C4-2B (cell line): ENCODE data around the gene TTLL8.
"Not testable (repeated sequence)": the region's sequence is repeated elsewhere in the genome, so short reads cannot be mapped to it uniquely, and the experiment has no call there.

Experiments used
- H3K27ac ChIP-seq: fragments of 450-650 bp; 2 replicates; pipeline ENCODE4 v1.5.1; 2017
- ZFX ChIP-seq: fragments of 450-650 bp; IDR thresholded peaks from 2 replicates; pipeline ENCODE4 v1.6.1; 2017
- TF ChIP-seq, protein P1 (sequence below): fragments of 450-650 bp; conservative IDR thresholded peaks from 2 replicates; pipeline ENCODE4 v1.5.1; 2017; ENCODE audit warnings: mild to moderate bottlenecking

Gene TTLL8

GRCh38 chr22:50087646-50088045, 29.5 kb upstream of the TTLL8 start:
- TF ChIP-seq, protein P1, sequence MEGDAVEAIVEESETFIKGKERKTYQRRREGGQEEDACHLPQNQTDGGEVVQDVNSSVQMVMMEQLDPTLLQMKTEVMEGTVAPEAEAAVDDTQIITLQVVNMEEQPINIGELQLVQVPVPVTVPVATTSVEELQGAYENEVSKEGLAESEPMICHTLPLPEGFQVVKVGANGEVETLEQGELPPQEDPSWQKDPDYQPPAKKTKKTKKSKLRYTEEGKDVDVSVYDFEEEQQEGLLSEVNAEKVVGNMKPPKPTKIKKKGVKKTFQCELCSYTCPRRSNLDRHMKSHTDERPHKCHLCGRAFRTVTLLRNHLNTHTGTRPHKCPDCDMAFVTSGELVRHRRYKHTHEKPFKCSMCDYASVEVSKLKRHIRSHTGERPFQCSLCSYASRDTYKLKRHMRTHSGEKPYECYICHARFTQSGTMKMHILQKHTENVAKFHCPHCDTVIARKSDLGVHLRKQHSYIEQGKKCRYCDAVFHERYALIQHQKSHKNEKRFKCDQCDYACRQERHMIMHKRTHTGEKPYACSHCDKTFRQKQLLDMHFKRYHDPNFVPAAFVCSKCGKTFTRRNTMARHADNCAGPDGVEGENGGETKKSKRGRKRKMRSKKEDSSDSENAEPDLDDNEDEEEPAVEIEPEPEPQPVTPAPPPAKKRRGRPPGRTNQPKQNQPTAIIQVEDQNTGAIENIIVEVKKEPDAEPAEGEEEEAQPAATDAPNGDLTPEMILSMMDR: no peak
- TF ChIP-seq ZFX: no peak
- H3K27ac ChIP-seq: no peak overlapping the region

DNA sequence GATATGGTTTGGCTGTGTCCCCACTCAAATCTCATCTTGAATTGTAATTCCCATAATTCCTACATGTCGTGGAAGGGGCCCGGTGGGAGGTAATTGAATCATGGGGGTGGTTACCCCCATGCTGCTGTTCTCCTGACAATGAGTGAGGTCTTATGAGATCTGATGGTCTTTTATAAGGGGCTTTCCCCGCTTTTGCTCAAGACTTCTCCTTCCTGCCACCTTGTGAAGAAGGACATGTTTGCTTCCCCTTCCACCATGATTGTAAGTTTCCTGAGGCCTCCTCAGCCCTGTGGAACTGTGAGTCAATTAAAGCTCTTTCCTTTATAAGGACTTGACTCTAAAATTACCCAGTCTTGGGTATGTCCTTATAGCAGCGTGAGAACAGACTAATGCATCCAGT, 28.9 kb upstream of the TTLL8 start:
- H3K27ac ChIP-seq: not testable (repeated sequence)

GRCh38 chr22:50086526-50086925, 28.4 kb upstream of the TTLL8 start:
- TF ChIP-seq, protein P1: no peak
- no peak for TF ChIP-seq ZFX

DNA sequence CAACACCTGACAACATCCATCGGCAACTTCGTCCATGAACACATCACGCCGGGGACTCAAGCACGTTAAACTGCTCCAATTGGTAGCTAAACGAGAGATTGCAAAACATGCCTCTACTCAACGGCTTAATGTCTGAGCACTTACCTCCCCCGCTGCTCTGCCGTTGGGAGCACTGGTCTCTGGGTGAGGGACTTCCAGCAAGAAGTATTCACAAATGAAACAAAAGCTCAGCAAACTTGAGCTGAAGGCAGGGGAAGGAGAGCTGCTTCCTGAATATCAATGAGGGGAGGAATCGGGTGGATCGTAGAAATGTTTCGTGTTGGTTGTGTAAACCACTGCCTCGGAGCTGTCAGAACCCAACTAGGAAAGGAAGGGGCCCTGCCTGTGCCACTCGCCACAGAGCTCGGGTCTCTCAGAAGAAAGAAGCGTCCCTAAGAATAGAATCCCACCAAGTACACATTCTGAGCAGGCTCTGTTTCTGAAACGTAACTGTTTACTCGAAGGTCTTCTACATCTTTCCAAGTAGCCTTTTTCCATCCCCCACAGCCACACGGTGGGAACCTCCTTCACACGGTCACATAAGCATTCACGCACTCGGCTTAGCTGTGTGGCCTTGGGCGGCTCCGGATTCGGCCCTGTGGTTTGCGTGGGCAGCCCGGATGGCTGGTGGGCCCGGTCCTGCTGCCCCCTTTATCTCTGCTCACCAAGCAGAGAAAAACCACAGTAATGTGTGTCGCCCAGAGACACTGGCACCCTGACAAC, 27.3 kb upstream of the TTLL8 start, which contains the start of gene MLC1:
TSS of gene MLC1 (minus strand) at position 216 of the 762 bp plus-strand sequence. CDS start 524 bp downstream, outside the sequence.
- H3K27ac ChIP-seq: no peak within 1 kb of the TSS
- TF ChIP-seq, protein P1: no peak
- TF ChIP-seq ZFX: no peak

More at GRCh38 chr22:50086526-50086925, 28.4 kb upstream of the TTLL8 start:
- H3K27ac ChIP-seq: no peak overlapping the region

- no peak for TF ChIP-seq ZFX
- TF ChIP-seq, protein P1: no peak
These were observed 26.5 kb upstream of the TTLL8 start for GRCh38 chr22:50084614-50085021.

GRCh38 chr22:50084080-50084477, 26.0 kb upstream of the TTLL8 start:
- TF ChIP-seq, protein P1: no peak
- no peak for TF ChIP-seq ZFX
- no peak overlapping the region for H3K27ac ChIP-seq

More at GRCh38 chr22:50084614-50085021, 26.5 kb upstream of the TTLL8 start:
- no peak overlapping the region for H3K27ac ChIP-seq

- no peak for TF ChIP-seq ZFX
- TF ChIP-seq, protein P1: no peak
- no peak overlapping the region for H3K27ac ChIP-seq
These were observed 25.5 kb upstream of the TTLL8 start for GRCh38 chr22:50083462-50084079.
